ENCODE results near the gene SNX8. TPM values are rescaled to one million over a fixed set of nuclear protein-coding genes. Genes with fewer than 3 reads are reported as not detected.
A peak's percentile ranks its signal among the peaks of the same experiment; 100 is the strongest.

The SNX8 gene
- total RNA-seq, 1 experiment from 2014 or later = 86.6 TPM

DNA sequence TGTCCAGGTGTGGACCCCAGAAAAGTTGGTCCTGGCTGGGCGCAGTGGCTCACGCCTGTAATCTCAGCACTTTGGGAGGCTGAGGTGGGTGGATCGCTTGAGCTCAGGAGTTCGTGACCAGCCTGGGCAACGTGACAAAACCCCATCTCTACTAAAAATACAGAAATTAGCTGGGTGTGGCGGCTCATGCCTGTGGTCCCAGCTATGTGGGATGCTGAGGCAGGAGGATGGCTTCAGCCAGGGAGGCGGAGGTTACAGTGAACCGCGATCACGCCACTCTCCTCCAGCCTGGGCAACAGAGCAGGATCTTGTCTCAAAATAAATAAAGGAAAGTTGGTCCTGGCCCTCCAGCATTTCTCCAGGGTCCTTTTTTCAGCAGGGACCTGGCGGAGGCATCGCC, 70.8 kb downstream of the SNX8 start:
- no peaks in the 10 kb centered on the region for H3K9me3 Mint-ChIP-seq (ENCODE audit: unreplicated experiment)
- intact Hi-C loops (cut with micrococcal nuclease; ENCODE audit: unreplicated experiment) = loop anchor here (5.0 kb wide), 1 partner anchor 69 kb away; the partner anchor contains the start of gene SNX8
- H3K27me3 Mint-ChIP-seq (ENCODE audit: insufficient read depth, unreplicated experiment) = no peaks in the 10 kb centered on the region
- no peak overlapping the region for H3K27ac Mint-ChIP-seq (ENCODE audit: unreplicated experiment)
- H3K4me3 Mint-ChIP-seq (ENCODE audit: unreplicated experiment) = peak overlapping the region; percentile 95
- BruUV-seq (replicated peaks) = no TSS peak
- Histone ChIP-seq H3K4me3 (ENCODE audit: low read depth, low read length) (no peak overlapping the region), H3K4me1 (peaks cover 5% of the 10 kb centered on the region; the same call in 1 of the 2 replicates), H3K36me3 (ENCODE audit: control insufficient read depth, insufficient read depth, low read length) (no peaks in the 10 kb centered on the region; the same call in none of the 2 replicates), H3K27me3 (replicated peaks; ENCODE audit: control insufficient read depth, insufficient read depth, low read length) (no peaks in the 10 kb centered on the region), H3K9me3 (no peaks in the 10 kb centered on the region)
- DNase-seq = no peak
- H3K36me3 Mint-ChIP-seq (ENCODE audit: insufficient read depth, unreplicated experiment) = peaks cover 26% of the 10 kb centered on the region
- ChIA-PET CTCF (interaction anchor here (0.8 kb wide), 1 partner anchor 105 kb away, joined by 4 read pairs; no protein-coding TSS in a partner anchor), POLR2A (no interaction called here)
- TF ChIP-seq, protein P1, sequence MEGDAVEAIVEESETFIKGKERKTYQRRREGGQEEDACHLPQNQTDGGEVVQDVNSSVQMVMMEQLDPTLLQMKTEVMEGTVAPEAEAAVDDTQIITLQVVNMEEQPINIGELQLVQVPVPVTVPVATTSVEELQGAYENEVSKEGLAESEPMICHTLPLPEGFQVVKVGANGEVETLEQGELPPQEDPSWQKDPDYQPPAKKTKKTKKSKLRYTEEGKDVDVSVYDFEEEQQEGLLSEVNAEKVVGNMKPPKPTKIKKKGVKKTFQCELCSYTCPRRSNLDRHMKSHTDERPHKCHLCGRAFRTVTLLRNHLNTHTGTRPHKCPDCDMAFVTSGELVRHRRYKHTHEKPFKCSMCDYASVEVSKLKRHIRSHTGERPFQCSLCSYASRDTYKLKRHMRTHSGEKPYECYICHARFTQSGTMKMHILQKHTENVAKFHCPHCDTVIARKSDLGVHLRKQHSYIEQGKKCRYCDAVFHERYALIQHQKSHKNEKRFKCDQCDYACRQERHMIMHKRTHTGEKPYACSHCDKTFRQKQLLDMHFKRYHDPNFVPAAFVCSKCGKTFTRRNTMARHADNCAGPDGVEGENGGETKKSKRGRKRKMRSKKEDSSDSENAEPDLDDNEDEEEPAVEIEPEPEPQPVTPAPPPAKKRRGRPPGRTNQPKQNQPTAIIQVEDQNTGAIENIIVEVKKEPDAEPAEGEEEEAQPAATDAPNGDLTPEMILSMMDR (IDR thresholded peaks at IDR 0.05; ENCODE audit: insufficient read depth in 1 of 2, low read depth in 1 of 2, low read length in 1 of 2, severe bottlenecking in 1 of 2, unreplicated experiment in 1 of 2) = no peak
- H3K4me1 Mint-ChIP-seq (ENCODE audit: low read depth, unreplicated experiment) = peaks cover 13% of the 10 kb centered on the region

- intact Hi-C loops (cut with micrococcal nuclease; ENCODE audit: unreplicated experiment) = loop anchor here (5.0 kb wide), 1 partner anchor 70 kb away; the partner anchor contains the start of gene SNX8
Observed at GRCh38 chr7:2242541-2243429, 71.5 kb downstream of the SNX8 start.

More at GRCh38 chr7:2242541-2243429, 71.5 kb downstream of the SNX8 start:
- H3K27me3 ChIP-seq (replicated peaks; ENCODE audit: control insufficient read depth, insufficient read depth, low read length) = no peaks in the 10 kb centered on the region
- TSS peak; percentile 80 for BruUV-seq (replicated peaks)
- Mint-ChIP-seq H3K27ac (ENCODE audit: unreplicated experiment) (peak overlapping the region; percentile 96), H3K9me3 (ENCODE audit: unreplicated experiment) (no peaks in the 10 kb centered on the region), H3K4me1 (ENCODE audit: low read depth, unreplicated experiment) (peaks cover 13% of the 10 kb centered on the region), H3K4me3 (ENCODE audit: unreplicated experiment) (peak overlapping the region; percentile 95), H3K36me3 (ENCODE audit: insufficient read depth, unreplicated experiment) (peaks cover 33% of the 10 kb centered on the region), H3K27me3 (ENCODE audit: insufficient read depth, unreplicated experiment) (no peaks in the 10 kb centered on the region)
- no peaks in the 10 kb centered on the region for H3K9me3 ChIP-seq
- peaks cover 5% of the 10 kb centered on the region; the same call in 1 of the 2 replicates for H3K4me1 ChIP-seq
- TF ChIP-seq, protein P1 (IDR thresholded peaks at IDR 0.05; ENCODE audit: insufficient read depth in 1 of 2, low read depth in 1 of 2, low read length in 1 of 2, severe bottlenecking in 1 of 2, unreplicated experiment in 1 of 2) = no peak
- peak in 1 of 2 experiments; percentile 36 for DNase-seq
- peaks cover 2% of the 10 kb centered on the region for H3K36me3 ChIP-seq (ENCODE audit: control insufficient read depth, insufficient read depth, low read length)
- ChIA-PET CTCF (interaction anchor here (0.7 to 1.1 kb wide), 3 partner anchors 105 to 1727 kb away, joined by 3 to 7 read pairs (median 4); no protein-coding TSS in a partner anchor), POLR2A (interaction anchor here (0.7 to 1.4 kb wide), 3 partner anchors 11 to 169 kb away, joined by 3 to 6 read pairs (median 3); no protein-coding TSS in a partner anchor)
- H3K4me3 ChIP-seq (ENCODE audit: low read depth, low read length) = peak overlapping the region; percentile 85
